SK-N-SH treated with all-trans-retinoic acid at 6 μM for 48 hours (cell line): Measurements from ENCODE around the gene CHRND.

Experiments used
- ARNTL ChIP-seq: fragments of 450-650 bp; formaldehyde crosslinking; IDR thresholded peaks from 2 replicates; pipeline ENCODE4 v1.5.0; 2020; ENCODE audit warnings: low read depth, mild to moderate bottlenecking, moderate library complexity, borderline replicate concordance
- BACH2 ChIP-seq: fragments of 250-450 bp; sonication (Bioruptor Pico); IDR thresholded peaks from 2 replicates; pipeline ENCODE4 v1.9.0; 2021; ENCODE audit warnings: mild to moderate bottlenecking, borderline replicate concordance
- CREB5 ChIP-seq: fragments of 250-450 bp; sonication (Bioruptor Pico); IDR thresholded peaks from 2 replicates; pipeline ENCODE4 v1.5.1; 2020; ENCODE audit warnings: low read depth, mild to moderate bottlenecking, moderate library complexity
- GLIS3 ChIP-seq: fragments of 250-450 bp; sonication (Bioruptor Pico); IDR thresholded peaks from 2 replicates; pipeline ENCODE4 v1.5.0; 2020; ENCODE audit warnings: mild to moderate bottlenecking, moderate library complexity
- PATZ1 ChIP-seq: fragments of 250-450 bp; sonication (Bioruptor Pico); IDR thresholded peaks from 2 replicates; pipeline ENCODE4 v1.8.0; 2020; ENCODE audit warnings: mild to moderate bottlenecking, moderate library complexity, borderline replicate concordance
- RARB ChIP-seq: fragments of 250-450 bp; sonication (Bioruptor Pico); IDR thresholded peaks from 2 replicates; pipeline ENCODE4 v1.8.0; 2021; ENCODE audit warnings: mild to moderate bottlenecking, moderate library complexity
- ZFP30 ChIP-seq: fragments of 450-650 bp; formaldehyde crosslinking; IDR thresholded peaks from 2 replicates; pipeline ENCODE4 v1.5.0; 2022; ENCODE audit warnings: mild to moderate bottlenecking, moderate library complexity
- ZNF565 ChIP-seq: fragments of 450-650 bp; formaldehyde crosslinking; conservative IDR thresholded peaks from 2 replicates; pipeline ENCODE4 v1.5.0; 2020; ENCODE audit warnings: low read depth, mild to moderate bottlenecking, moderate library complexity
- ZNF8 ChIP-seq: fragments of 450-650 bp; formaldehyde crosslinking; IDR thresholded peaks from 2 replicates; pipeline ENCODE4 v1.5.0; 2020; ENCODE audit warnings: mild to moderate bottlenecking, moderate library complexity

GRCh38 chr2:232580648-232580981 is 54.7 kb downstream of the CHRND start:
- TF ChIP-seq RARB (CRISPR knock-in tag): no peak
- no peak for TF ChIP-seq ZNF8 (CRISPR knock-in tag)
- no peak for TF ChIP-seq ZNF565
- no peak for TF ChIP-seq ARNTL (CRISPR knock-in tag)
- TF ChIP-seq CREB5 (CRISPR knock-in tag): no peak
- TF ChIP-seq GLIS3 (CRISPR knock-in tag): no peak
- no peak for TF ChIP-seq BACH2 (CRISPR knock-in tag)
- TF ChIP-seq ZFP30 (CRISPR knock-in tag): no peak
- TF ChIP-seq PATZ1 (CRISPR knock-in tag): no peak
